B cell (primary cell): Measurements from ENCODE around the gene PSMA3. TPM values are rescaled to one million over a fixed set of nuclear protein-coding genes. Genes with fewer than 3 reads are reported as not detected.

Experiments
- ATAC-seq: fragments of 200-7000 bp; cut with Tn5 transposase; one replicate; pipeline ENCODE4 v1.10.0; 2021; ENCODE audit warnings: low read depth, mild to moderate bottlenecking, moderate number of reproducible peaks, moderate library complexity
- CTCF ChIA-PET: fragments of 350-600 bp; sonication (Branson Sonifier 250); formaldehyde crosslinking; loops from one replicate; lab custom pipeline; 2021; ENCODE audit warnings: antibody characterized with exemption, inconsistent platforms; lab: Charles Lee
- POLR2A ChIA-PET: fragments of 350-600 bp; sonication (Branson Sonifier 250); formaldehyde crosslinking; loops from one replicate; lab custom pipeline; 2021; ENCODE audit warnings: antibody characterized with exemption; lab: Charles Lee
- DNase-seq: peaks from one replicate; pipeline ENCODE4 v3.0.0; 2013
- H2AFZ ChIP-seq: 2 replicates; pipeline ENCODE4 v1.6.1; 2012; ENCODE audit warnings: mild to moderate bottlenecking, low read depth, low read length; ENCODE audit not compliant: insufficient read depth, poor library complexity, severe bottlenecking
- H3K27ac ChIP-seq, 2 donors: 1 replicate in 1 of 2; 2 replicates in 1 of 2; pipeline ENCODE4 v1.5.1; 2012 to 2013; ENCODE audit warnings: low read length in 2 of 2, mild to moderate bottlenecking in 2 of 2, moderate library complexity in 1 of 2
- H3K27me3 ChIP-seq, 4 experiments: fragments of 200-600 bp in 1 of 4; sonication (generic) in 1 of 4; replicated peaks in 1 of 4; 1 replicate in 2 of 4; 2 replicates in 2 of 4; pipeline versions ENCODE4 v1.6.1 to v1.7.0; 2013 to 2016; ENCODE audit warnings: low read length in 3 of 4, mild to moderate bottlenecking in 2 of 4, mixed read lengths in 1 of 4, moderate library complexity in 1 of 4; ENCODE audit not compliant: insufficient read depth in 4 of 4, control insufficient read depth in 3 of 4; ENCODE audit errors: control extremely low read depth in 1 of 4
- H3K36me3 ChIP-seq, 2 experiments: replicated peaks in 1 of 2; 1 replicate in 1 of 2; 2 replicates in 1 of 2; pipeline versions ENCODE4 v1.6.1 to v1.7.1; 2013; ENCODE audit warnings: low read length in 1 of 2; ENCODE audit not compliant: insufficient read depth in 2 of 2, control insufficient read depth in 1 of 2; ENCODE audit errors: control extremely low read depth in 1 of 2, extremely low read depth in 1 of 2
- H3K4me1 ChIP-seq, 2 donors: fragments of 200-600 bp in 1 of 2; sonication (generic) in 1 of 2; 1 replicate in 1 of 2; 2 replicates in 1 of 2; pipeline versions ENCODE4 v1.5.1 to v1.6.1; 2013 to 2017; ENCODE audit warnings: low read length in 2 of 2; ENCODE audit not compliant: control insufficient read depth in 2 of 2, insufficient read depth in 2 of 2
- H3K4me2 ChIP-seq: replicated peaks from 2 replicates; pipeline ENCODE3; 2012; ENCODE audit warnings: mild to moderate bottlenecking, low read depth, low read length; ENCODE audit not compliant: poor library complexity, severe bottlenecking
- H3K4me3 ChIP-seq, 5 experiments: fragments of 200-600 bp in 1 of 5; sonication (generic) in 1 of 5; 1 replicate in 3 of 5; 2 replicates in 2 of 5; pipeline versions ENCODE4 v1.5.1 to v1.7.0; 2011 to 2016; ENCODE audit warnings: low read length in 4 of 5, mild to moderate bottlenecking in 4 of 5, low read depth in 2 of 5, control low read depth in 1 of 5, moderate library complexity in 1 of 5; ENCODE audit not compliant: insufficient read depth in 1 of 5; ENCODE audit errors: control extremely low read depth in 1 of 5, extremely low read depth in 1 of 5
- H3K79me2 ChIP-seq: fragments of 200-600 bp; sonication (generic); one replicate; pipeline ENCODE4 v1.6.0; 2016; ENCODE audit warnings: low read length; ENCODE audit not compliant: control insufficient read depth, insufficient read depth
- H3K9ac ChIP-seq: fragments of 200-600 bp; sonication (generic); 2 replicates; pipeline ENCODE4 v1.6.1; 2017; ENCODE audit warnings: mild to moderate bottlenecking, low read length, moderate library complexity
- H3K9me3 ChIP-seq, 3 donors: one replicate each; pipeline versions ENCODE4 v1.6.1 to v1.7.1; 2013; ENCODE audit warnings: low read length in 2 of 3; ENCODE audit not compliant: control insufficient read depth in 2 of 3, insufficient read depth in 1 of 3; ENCODE audit errors: control extremely low read depth in 1 of 3
- H4K20me1 ChIP-seq: 2 replicates; pipeline ENCODE4 v1.6.0; 2012; ENCODE audit warnings: mild to moderate bottlenecking, low read length; ENCODE audit not compliant: insufficient read depth, control insufficient read depth, poor library complexity, severe bottlenecking
- H3K27ac Mint-ChIP-seq: one replicate; pipeline ENCODE4 v1.8.0; 2021; ENCODE audit warnings: mixed read lengths
- H3K27me3 Mint-ChIP-seq: one replicate; pipeline ENCODE4 v1.8.0; 2021; ENCODE audit warnings: mixed read lengths
- H3K4me1 Mint-ChIP-seq: one replicate; pipeline ENCODE4 v1.8.0; 2021; ENCODE audit warnings: mixed read lengths
- H3K4me3 Mint-ChIP-seq: one replicate; pipeline ENCODE4 v1.8.0; 2021; ENCODE audit warnings: mixed read lengths
- H3K9me3 Mint-ChIP-seq: one replicate; pipeline ENCODE4 v1.8.0; 2022; ENCODE audit warnings: mixed read lengths; ENCODE audit not compliant: insufficient read depth
- EZH2 ChIP-seq: IDR thresholded peaks from 2 replicates; pipeline ENCODE4 v1.6.1; 2012; ENCODE audit warnings: borderline replicate concordance, low read depth, mild to moderate bottlenecking, moderate library complexity, low read length; ENCODE audit not compliant: insufficient read depth, poor library complexity, severe bottlenecking
- WGBS: methylation state at CpG from one replicate; pipeline ENCODE4 v1.1.5; 2013; ENCODE audit warnings: missing lambda C conversion rate; ENCODE audit not compliant: insufficient coverage; 5-methylcytosine and 5-hydroxymethylcytosine counted together
- intact Hi-C: fragments of 100-400 bp; cut with micrococcal nuclease; formaldehyde crosslinking; loops from one replicate; pipeline ENCODE4 v1.10.0; 2022
- polyA plus RNA-seq: library from polyadenylated mRNA; depleted of rRNA; stranded (reverse); fragments of >200 nt; gene quantifications from 2 replicates; pipeline ENCODE4 v1.2.3, GENCODE V29; 2012
- total RNA-seq, 2 donors: library from RNA; stranded (reverse); fragments of 120-200 nt in 1 of 2; gene quantifications; 1 replicate in 1 of 2; 2 replicates in 1 of 2; pipeline versions ENCODE4 v1.2.3 to v1.2.4, GENCODE V29; 2013 to 2022
- TF ChIP-seq, protein P1 (sequence below): fragments of 200-600 bp; IDR thresholded peaks from one replicate; pipeline ENCODE4 v1.8.0; 2022; ENCODE audit warnings: antibody characterized with exemption, mild to moderate bottlenecking

Gene PSMA3
- total and polyA plus RNA-seq, 2 donors (not counting 1 experiment from before 2014, with no cell fraction given): 57.3 to 99.2 TPM

DNA sequence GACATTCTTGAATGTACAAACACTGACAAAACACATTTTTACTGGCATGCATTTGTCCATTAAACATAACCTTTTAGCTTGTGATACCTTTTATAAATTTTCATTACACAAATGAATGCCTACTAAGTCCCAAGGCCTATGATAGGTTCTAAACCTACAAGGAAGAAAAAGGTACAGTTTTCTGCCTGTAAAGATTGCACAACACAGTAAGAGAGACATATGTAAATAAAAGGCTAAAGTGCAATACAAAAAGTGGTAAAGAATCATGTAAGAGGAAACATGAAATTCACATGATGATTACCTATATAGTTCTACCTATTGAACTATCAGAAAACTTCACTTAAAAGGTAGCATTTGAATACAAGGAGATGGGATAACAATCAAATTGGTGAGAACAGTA is 39.1 kb downstream of the PSMA3 start:
- Mint-ChIP-seq H3K27me3 (no peaks in the 10 kb centered on the region), H3K4me1 (peaks cover 46% of the 10 kb centered on the region), H3K27ac (no peak overlapping the region), H3K4me3 (no peak overlapping the region), H3K9me3 (no peaks in the 10 kb centered on the region)
- ChIA-PET CTCF (no interaction called here), POLR2A (no interaction called here)
- H3K27ac ChIP-seq: no peak overlapping the region
- no peaks in the 10 kb centered on the region for H3K9me3 ChIP-seq
- peaks cover 17 to 18% of the 10 kb centered on the region in 2 donors for H3K4me1 ChIP-seq
- H3K9ac ChIP-seq: no peak overlapping the region
- peaks cover under 1 to 62% of the 10 kb centered on the region in 2 experiments for H3K36me3 ChIP-seq
- peaks cover 94% of the 10 kb centered on the region for H3K79me2 ChIP-seq
- H3K27me3 ChIP-seq: no peaks in the 10 kb centered on the region
- no peak for ATAC-seq
- H2AFZ ChIP-seq: no peak overlapping the region
- TF ChIP-seq EZH2: no peak
- TF ChIP-seq, protein P1, sequence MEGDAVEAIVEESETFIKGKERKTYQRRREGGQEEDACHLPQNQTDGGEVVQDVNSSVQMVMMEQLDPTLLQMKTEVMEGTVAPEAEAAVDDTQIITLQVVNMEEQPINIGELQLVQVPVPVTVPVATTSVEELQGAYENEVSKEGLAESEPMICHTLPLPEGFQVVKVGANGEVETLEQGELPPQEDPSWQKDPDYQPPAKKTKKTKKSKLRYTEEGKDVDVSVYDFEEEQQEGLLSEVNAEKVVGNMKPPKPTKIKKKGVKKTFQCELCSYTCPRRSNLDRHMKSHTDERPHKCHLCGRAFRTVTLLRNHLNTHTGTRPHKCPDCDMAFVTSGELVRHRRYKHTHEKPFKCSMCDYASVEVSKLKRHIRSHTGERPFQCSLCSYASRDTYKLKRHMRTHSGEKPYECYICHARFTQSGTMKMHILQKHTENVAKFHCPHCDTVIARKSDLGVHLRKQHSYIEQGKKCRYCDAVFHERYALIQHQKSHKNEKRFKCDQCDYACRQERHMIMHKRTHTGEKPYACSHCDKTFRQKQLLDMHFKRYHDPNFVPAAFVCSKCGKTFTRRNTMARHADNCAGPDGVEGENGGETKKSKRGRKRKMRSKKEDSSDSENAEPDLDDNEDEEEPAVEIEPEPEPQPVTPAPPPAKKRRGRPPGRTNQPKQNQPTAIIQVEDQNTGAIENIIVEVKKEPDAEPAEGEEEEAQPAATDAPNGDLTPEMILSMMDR: no peak
- intact Hi-C loops: no loop called here
- no peak for DNase-seq
- no peak overlapping the region for H3K4me2 ChIP-seq
- H4K20me1 ChIP-seq: peaks cover 32% of the 10 kb centered on the region
- H3K4me3 ChIP-seq: no peak overlapping the region

DNA sequence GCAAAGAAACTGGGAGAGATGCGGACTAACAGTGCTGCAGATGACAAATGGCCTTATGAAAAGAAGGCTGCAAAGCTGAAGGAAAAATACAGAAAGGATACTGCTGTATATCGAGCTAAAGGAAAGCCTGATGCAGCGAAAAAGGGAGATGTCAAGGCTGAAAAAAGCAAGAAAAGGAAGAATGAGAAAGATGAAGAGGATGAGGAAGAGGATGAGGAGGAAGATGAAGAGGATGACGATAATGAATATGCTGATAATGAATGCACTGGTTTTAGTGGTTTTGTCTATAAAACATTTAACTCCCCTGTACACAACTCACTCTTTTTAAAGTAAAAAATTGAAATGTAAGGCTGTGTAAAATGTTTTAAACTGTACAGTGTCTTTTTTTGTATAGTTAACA is 40.5 kb downstream of the PSMA3 start:
- Mint-ChIP-seq H3K27ac (no peak overlapping the region), H3K4me1 (peaks cover 48% of the 10 kb centered on the region), H3K27me3 (no peaks in the 10 kb centered on the region), H3K4me3 (no peak overlapping the region), H3K9me3 (no peaks in the 10 kb centered on the region)
- DNase-seq: no peak
- peaks cover 17 to 18% of the 10 kb centered on the region in 2 donors for H3K4me1 ChIP-seq
- no peak overlapping the region for H3K27ac ChIP-seq
- no peak overlapping the region for H3K9ac ChIP-seq
- H2AFZ ChIP-seq: no peak overlapping the region
- 100% methylated on average over 2 of the region's 4 CpGs for WGBS
- peaks cover 5 to 63% of the 10 kb centered on the region in 2 experiments for H3K36me3 ChIP-seq
- no peak for TF ChIP-seq EZH2
- TF ChIP-seq, protein P1: no peak
- peaks cover 94% of the 10 kb centered on the region for H3K79me2 ChIP-seq
- H3K9me3 ChIP-seq: no peaks in the 10 kb centered on the region
- H4K20me1 ChIP-seq: peaks cover 45% of the 10 kb centered on the region
- H3K4me2 ChIP-seq: no peak overlapping the region
- H3K27me3 ChIP-seq: no peaks in the 10 kb centered on the region
- CTCF ChIA-PET: no interaction called here
- H3K4me3 ChIP-seq: no peak overlapping the region
- POLR2A ChIA-PET: no interaction called here
- intact Hi-C loops: no loop called here
- no peak for ATAC-seq
